Measurements from ENCODE around the gene LSP1.
"Not testable (repeated sequence)": the region's sequence is repeated elsewhere in the genome, so short reads cannot be mapped to it uniquely, and the experiment has no call there.

The LSP1 gene

DNA sequence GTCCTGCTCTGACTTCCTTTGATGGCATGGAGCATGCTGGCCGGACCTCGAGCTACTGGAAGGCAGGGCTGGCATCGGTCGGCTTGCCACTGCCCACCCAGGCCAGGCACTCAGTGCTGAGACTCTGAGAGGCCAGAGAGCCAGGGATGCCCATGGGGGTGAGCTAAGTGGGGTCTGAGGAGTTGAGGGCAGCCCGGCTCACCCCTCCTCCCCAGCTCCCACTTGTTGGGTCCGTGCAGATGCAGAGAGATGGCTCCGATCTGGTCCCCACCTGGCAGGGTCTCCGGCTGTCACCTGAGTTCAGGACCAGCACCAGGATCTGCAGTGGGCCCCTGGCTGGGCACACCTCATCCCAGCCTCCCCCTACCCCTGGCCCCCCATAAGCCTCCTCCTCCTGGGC, 13.3 kb downstream of the LSP1 start:
- DNase-seq: no peak

DNA sequence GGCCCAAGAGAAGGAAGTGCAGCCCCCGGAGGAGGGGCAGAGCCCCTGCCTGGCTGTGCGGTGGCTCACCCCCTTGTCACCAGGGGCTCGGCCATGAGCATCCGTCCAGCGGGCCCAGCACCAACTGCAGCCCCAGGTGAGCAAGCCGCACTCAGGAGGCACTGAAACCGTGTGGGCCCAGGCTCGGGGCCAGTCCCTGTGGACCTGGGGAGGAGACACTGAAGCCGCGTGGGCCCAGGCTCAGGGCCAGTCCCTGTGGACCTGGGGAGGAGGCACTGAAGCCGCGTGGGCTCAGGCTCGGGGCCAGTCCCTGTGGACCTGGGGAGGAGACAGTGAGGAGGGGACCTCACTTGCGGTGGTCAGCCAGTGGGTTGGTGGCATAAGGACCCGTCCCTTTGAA, 13.9 kb downstream of the LSP1 start:
- DNase-seq: no peak

DNA sequence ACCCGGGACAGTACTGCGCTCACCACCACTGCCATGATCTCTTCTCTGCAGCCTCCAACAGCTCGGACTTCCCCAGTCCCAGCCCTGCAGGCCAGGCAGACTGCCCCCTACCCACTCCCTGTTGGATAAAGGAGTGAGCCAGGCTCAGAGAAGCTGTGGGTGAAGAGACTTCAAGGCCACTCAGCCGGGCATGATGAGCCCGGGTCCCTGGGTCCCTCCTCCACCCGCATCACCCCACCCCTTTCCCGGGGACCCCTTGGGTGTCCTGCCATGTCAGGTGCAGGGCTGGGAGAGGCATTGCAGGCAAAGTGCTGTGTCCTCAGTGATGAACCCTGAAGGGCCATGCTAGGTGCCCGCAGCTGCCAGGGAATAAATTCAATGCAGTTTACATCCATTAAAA, 14.5 kb downstream of the LSP1 start:
- no peak for DNase-seq

DNA sequence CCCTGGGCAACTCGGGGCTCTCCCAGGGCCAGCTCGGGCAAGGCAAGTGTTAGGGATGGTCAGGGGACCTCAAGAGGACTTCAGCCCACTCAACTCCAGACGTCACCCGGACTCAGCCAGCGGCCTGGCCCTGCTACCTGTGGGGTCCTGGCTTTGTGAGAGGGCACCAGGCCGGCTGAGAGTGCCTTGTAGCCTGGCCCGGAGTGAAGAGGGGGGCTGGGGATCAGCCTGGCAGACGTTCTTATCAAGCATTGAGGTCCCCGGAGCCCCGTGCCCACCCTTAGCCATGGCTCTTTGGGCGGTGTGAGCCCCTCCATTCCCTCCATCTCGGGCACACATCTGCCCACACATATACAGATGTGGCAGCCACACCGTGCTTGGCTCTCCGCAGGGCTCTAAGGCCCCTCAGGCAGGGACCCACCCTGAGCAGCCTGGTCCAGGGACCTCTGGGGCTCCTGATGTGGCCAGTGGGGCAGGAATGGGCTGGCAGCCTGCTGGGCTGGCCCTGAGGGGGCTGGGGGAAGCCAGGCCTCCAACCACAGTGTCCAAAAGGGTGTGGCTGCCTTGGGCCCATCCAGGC, 15.3 kb downstream of the LSP1 start:
- no peak for DNase-seq

DNA sequence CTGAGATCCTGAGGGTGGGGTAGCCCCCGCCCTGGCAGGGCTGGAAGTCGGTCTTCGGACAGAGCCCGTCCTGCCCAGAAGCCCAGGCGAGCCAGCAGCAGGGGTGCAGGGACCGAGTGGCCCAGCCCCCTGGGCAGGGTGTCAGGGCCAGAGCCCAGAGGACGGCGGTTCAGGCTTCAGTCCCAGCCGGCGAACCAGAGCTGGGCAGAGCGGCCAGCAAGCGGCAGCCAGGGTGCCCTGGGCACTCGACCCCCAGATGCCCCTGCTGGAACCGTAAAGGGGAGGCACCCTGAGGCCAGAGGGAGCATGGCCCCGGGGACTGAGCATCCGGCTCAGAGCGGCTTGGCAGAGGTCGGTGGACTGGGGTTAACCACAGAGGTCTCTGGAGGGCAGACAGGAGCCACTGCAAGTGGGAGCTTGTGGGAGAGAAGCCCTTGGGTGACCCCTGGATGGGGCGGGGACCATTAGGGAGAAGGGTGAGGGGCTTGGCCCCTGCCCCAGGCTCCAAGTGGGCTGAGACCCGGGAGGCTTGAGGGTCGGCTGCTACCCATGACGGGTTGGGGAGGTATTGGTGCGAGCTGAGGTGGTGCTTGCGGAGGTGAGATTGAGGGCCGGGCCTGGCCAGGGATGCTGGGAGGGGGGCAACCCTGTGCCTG, 15.9 kb downstream of the LSP1 start:
- DNase-seq: no peak

DNA sequence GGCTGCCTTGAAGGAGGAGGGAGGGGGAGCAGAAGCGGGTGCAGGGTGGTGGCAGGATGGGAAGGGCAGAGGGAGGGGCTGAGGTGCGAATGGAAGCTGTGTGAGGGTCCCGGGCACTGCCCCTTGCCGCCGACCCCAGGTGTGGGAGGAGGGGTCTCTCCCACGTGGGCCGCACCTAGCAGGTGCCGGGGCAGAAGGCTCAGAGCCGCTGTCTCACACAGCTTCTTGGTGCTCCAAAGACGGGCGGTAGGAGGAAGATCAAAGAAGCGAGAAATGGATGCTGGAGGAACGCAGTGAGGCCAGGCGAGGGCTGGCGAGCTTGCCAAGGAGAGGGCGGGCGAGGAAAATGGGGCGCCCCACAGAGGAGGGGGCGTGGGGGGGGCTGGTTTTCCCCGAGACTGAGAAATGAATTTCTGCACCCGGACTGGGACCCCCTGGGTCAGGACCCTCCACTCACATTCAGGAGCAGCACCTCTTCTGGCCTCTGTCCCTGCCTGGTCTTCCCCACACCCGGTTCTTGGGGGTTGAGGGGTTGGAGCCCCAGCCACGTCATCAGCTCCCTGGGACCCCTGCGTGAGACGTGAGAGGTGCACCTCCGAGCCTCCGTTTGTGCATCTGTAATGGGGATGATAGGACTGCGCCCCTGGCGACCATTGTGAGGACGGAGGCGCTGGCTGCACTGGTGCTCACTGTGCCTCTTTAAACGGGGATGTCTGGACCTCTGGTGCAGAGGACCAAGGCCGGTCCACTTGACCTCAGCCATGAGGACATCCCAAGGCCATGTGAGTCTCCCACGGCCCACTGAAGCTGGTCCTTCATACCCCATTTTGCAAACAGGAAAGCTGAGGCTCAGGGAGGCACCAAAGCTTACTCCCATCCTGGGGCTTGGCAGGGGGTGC, 16.8 kb downstream of the LSP1 start:
- no peak for DNase-seq

DNA sequence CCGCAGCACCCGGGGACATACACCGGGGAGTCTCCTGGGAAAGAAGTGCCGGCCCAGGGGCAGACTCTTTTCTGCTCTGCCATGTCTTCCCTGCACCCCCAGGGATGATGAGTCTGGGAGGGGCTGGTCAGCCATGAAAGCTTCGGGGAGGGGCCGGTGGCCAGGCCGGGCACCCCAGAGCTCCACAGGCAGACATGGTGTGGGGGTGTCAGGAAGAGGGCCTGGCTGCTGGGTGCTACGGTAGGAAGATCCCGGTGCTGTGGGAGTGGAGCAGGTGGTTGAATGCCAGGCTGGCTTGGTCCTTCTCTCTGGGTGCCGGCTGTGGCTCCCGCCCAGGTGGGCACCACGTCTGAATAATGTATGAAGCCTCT, 17.4 kb downstream of the LSP1 start:
- DNase-seq: no peak

DNA sequence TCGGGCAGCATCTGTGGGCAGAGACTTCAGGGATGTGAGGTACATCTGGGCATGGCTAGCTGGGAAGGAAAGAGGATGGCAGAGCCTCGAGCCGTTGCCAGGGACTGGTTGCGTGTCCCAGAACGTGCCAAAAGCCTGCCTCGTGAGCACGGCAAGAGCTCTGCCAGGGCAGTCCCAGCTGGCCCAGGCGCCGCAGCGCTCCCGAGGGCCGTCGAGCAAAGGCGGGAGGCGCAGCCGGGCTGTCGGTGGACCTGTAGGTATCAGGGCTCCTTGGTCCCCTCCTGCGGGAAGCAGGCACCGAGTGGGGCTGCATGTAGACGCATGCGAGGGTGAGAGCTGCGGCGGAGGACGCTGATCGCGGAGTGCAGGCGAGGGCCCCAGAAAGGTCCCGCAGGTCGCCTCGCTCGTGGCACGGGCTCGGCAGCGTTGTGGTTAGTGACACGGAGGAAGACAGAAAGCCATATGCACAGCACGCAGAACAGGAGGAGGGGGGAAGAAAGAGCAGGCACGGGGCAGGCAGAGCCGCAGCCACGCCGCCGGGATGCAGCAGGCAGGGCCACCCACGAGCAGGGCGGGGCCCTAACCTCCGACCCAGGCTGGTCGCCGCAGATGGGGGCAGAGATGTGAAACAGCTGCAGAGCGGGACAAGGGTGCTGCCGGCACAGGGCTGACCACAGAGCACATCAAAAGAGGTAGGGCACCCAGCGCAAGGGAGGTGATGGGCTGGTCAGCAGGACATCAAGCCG, 18.0 kb downstream of the LSP1 start:
- DNase-seq: peak in 1 of 2 experiments; percentile 45

DNA sequence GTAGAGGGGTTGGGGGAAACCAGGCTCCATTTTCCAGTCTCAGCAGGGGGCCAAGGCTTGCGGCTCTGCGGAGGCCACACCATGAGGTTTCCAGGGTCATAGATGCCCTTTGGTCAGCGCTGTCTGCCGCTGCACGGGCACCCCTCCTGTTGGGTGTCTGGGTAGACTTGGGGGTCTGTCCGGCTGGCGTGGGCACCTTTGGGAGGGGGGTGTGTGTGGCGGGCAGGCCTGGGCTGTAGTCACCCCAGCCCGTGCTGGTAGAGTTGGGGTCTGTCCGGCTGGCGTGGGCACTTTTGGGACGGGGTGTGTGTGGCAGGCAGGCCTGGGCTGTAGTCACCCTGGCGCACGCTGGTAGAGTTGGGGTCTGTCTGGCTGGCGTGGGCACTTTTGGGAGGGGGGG, 18.6 kb downstream of the LSP1 start:
- no peak for DNase-seq

DNA sequence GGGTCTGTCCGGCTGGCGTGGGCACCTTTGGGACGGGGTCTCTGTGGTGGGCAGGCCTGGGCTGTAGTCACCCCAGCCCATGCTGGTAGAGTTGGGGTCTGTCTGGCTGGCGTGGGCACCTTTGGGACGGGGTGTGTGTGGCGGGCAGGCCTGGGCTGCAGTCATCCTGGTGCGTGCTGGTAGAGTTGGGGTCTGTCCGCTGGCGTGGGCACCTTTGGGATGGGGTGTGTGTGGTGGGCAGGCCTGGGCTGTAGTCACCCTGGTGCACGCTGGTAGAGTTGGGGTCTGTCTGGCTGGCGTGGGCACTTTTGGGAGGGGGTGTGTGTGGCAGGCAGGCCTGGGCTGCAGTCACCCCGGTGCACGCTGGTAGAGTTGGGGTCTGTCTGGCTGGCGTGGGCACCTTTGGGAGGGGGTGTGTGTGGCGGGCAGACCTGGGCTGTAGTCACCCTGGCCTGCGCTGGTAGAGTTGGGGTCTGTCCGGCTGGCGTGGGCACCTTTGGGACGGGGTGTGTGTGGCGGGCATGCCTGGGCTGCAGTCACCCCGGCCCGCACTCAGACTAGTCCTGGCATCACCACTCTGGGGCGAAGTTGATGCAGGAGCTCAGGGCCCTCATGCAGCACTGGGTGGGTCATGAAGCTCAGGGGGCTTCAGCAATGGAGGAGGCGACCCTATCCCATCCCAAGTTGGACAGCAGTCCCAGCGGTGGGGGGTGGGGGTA, 19.5 kb downstream of the LSP1 start:
- DNase-seq: no peak

DNA sequence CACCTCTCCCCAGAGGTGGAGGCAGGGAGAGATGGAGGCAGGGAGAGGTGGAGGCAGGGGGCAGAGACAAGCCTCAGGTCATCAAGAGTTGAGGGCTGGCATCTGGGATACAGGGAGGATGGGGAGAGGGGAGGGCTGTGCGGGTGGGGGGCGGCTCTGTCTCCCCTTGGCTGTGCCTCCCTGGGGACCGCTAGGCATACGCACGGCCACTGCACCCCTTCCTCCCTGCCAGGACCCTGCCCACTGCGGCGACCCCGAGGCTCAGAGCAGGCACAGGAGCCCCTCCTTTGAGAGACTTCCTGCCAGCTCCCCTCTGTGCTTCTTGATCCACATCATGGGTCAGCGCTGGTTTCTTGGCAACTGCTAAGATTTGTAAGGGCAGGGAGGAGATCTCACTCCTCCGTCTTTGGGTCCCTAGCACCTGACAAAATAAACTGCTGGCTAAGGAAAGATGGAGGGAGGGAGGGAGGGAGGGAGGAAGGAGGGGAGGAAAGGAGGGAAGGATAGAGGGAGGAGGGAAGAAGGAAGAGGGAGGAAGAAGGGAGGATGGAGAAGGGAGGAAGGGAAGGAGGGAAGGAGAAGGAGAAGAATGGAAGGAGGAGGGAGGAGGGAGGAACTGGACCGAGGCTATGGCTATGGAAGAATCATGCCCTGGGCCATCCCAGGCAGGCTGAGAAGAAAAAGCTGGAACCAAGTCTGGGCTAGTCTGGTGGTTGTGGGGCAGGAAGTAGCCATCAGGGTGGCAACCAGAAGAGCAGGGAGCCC, 20.3 kb downstream of the LSP1 start:
- no peak for DNase-seq

DNA sequence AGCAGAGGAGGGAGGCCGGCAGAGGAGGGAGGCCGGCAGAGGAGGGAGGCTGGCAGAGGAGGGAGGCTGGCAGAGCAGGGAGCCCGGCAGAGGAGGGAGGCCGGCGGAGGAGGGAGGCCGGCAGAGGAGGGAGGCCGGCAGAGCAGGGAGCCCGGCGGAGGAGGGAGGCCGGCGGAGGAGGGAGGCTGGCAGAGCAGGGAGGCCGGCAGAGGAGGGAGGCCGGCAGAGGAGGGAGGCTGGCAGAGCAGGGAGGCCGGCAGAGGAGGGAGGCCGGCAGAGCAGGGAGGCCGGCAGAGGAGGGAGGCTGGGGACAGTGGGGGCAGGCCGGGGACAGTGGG, 20.9 kb downstream of the LSP1 start:
- DNase-seq: not testable (repeated sequence)

DNA sequence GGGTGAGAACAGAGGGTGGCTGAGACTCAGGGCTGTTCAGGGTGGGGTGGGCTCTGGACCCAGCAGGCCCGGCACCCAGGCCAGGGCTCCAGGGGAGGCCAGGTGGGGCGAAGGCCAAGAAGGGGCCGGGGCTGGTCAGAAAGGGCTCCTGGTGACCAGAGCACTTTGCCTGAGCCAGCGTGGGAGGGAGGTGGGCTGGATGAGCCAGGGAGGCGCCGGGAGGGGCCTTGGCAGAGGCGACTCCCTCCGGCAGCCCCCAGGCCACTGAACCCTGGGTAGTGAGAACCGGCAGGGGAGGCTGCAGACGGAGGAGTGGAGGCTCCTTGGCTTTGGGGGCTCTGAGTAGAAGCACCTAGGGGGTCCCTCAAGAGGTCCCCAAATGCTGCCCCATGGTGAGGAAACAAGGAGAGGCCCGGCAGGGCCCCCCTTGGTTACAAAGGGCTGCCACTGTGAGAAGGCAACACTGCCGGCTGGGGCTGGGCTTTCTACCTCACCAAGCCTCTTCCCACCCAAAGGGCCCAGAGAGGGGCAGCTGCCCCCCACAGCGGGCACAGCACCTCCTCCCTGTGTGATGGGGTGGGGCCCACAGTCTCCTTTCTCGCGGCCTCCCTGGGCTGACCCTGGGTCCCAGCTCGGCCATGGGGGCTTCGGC, 21.7 kb downstream of the LSP1 start:
- not testable (repeated sequence) for DNase-seq

DNA sequence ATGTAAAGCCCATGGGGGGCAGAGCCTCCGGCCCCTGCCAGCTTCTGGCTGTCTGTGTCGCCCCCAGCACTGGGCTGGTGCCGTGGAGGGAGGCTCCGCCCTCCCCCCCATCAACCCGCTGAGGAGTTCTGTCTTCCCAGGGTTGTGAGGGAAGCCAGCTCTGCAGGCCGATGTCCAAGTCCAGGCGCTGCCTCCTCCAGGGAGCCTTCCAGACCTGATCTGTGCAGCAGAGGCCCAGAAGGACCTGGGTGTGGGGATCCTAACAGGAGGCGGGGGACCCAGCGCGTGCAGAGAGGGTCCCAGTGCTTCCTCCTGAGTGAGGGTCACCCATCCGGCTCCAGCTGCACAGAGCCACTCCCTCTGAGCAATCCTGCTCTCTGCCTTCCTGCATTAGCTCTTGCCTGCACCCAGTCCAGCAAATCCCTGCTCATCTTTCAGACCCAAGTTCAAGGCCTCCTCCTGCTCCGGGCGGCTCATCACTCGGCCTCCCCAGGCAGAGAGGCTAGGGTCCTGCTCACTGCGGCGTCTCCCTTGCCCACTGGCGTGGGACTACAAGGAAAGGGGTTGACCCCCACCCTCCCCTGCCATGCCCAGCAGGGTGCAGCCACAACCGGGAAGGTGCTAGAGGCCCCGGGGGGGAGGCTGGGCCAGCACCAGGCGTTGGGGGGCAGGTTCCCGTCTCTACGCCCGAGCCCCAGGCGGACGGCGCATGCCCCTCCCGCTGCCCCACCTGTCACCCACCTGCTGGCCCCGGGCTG, 22.4 kb downstream of the LSP1 start:
- DNase-seq: no peak

DNA sequence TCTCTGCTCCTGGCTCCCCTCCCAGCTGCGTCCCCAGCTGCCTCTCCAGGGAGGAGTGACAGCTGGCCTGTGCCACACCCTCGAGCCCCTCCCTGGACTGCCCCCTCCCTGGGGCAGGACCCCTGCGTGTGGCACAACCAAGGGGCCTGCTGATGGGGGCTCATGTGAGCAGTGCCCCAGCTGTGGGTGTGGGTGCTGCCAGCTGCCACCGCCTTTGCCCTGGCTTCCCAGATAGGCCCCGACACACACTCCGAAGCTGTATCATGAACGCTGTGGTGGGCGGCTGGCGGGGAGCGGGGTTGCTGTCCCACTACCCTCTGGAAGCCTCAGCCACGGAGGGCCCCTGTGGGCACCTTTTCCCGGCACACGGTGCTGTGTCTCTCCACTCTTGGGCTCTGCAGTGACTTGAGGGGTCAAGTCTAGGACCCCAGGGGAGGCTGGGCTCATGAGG, 23.0 kb downstream of the LSP1 start:
- DNase-seq: not testable (repeated sequence)

DNA sequence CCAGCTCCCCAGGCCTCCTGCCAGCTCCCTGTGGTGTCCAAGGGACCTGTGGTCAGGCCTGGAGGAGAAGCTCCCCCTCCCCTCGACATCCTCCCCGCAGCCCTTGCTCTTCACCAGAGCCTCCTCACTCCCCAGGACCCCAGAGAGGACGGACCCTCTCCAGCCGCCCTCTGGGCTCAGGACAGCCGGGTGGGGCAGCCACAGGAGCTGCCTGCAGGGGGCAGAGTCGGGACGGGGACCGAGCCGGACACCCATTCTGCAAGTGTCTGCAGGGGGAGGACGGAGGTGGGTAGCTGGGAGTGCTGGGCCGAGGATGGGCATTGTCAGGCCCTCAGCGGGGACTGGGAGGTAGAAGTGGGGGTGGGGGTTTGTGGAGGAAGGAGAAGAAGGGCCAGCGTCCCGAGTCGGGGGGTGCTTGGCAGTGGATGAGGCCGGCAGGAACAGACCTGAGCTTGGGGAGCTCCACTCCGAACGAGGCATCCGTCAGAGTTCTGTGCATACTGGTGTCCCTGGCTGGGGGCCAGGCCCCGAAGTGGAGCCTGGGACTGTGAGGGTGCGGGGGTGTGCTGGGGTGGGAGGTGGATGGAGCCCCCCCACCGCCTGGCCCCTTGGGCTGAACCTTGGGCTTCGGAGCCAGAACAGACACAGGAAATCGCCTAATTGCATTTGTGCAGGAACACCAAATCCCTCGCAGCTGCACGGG, 23.6 kb downstream of the LSP1 start:
- DNase-seq: no peak

DNA sequence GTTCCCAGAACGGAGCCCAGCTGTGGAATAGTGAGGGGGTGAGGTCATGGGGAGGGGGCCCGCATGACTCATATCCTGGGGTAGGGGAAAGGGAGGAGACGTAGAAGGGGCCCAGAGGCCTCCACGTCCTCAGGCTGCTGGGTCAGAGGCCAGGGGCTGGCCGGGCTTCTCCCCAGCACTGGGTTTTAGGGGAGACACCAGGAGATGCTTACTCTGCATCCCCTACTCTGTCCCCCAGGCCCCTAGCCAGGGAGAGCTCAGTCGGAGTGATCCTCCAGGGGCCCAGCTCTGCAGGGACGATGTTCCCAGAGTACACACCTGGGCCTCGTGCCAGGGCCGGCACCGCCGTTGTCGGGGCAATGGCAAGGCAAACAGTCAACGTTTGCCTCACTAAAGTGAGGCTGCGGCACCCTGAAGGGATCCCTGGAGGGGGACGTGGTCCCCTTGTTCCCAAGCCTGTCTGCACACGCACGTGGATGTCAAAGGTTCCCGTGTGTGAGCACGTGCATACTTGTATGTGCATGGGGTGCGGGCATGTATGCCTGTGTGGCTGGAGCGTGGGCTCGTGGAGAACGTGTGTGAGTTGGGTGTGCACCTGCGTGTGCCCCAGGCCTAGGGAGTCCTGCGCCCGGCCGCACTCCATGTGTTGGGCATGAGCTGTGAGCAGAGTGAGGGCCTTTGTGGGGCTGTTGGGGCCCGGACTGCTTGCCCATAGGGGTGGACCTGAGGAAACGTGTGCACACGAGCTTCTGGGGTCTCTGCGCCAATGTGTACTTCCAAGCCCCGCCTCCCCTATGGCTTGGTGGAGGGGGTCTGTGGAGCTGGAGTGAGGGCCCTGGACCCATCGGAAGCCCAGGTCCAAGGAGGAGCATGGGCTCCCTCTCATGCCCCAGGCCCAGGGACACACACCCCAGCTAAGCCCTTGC, 24.6 kb downstream of the LSP1 start:
- no peak for DNase-seq

DNA sequence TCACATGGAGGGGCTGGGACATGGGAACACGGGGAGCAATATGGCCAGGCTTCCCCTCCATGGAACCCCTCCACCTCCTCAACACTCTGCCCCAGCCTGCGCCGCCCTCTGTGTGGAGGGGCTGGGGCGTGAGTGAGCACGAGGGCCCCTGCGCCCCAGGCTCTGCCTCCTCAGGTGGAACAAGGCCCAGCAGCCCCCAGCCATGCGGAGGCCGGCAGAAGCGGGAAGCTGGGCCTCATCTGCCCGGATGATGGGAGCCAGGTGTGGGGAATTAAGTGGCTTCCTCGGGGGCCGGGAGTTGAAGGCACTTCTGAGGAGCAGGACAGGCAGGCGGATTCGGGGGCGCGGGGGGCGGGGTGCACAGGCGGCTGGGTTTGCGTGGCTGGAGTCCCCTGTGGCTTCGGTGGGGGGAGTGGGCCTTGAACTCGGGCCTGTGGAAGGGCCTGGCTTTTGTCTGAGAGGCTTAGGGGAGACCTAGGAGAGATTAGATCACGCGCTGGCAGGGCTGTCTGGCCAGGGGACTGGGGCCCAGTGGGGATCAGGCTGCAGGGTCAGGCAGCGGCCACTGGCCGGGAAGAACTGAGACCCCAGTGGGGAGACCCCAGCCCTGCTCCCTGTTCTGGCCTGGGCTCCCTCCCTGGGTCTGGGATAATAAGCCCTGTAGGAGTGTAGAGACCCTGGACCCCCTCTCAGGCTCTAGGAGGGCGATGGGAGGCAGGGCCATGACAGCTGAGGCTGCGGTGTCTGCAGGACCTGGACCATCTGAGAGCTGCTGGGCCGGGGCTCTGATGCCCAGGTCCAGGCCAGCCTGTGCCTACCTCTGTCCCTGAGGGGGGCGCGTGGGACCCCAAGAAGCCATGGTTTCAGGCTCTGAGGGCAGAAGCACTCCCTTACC, 25.5 kb downstream of the LSP1 start:
- no peak for DNase-seq

Measured in activated CD4-positive, alpha-beta T cell treated with anti-CD3 and anti-CD28 coated beads, Interleukin-2, amount 50 U/mL, for 48 hours (primary cell).